Stomach (tissue), 4 donors: ENCODE data around the gene NSD1.

ENCODE experiments used
- POLR2A ChIP-seq, 4 donors: fragments of 450-650 bp; IDR thresholded peaks; one replicate each; pipeline ENCODE4 v1.6.1; 2016; ENCODE audit warnings: antibody characterized with exemption in 4 of 4, control low read depth in 2 of 4, mild to moderate bottlenecking in 1 of 4, moderate library complexity in 1 of 4
- POLR2AphosphoS5 ChIP-seq, 3 donors: sonication (generic); formaldehyde crosslinking; IDR thresholded peaks; one replicate each; pipeline ENCODE4 v1.6.1; 2016; ENCODE audit warnings: antibody characterized with exemption in 3 of 3
- TF ChIP-seq, protein P1 (sequence below), 7 experiments: fragments of 450-650 bp in 4 of 7; fragments of 200-600 bp in 3 of 7; sonication (generic) in 3 of 7; IDR thresholded peaks; one replicate each; pipeline ENCODE4 v1.5.1; 2016 to 2019; ENCODE audit warnings: antibody characterized with exemption in 7 of 7, control low read depth in 2 of 7, mild to moderate bottlenecking in 1 of 7

- TF ChIP-seq, protein P1, sequence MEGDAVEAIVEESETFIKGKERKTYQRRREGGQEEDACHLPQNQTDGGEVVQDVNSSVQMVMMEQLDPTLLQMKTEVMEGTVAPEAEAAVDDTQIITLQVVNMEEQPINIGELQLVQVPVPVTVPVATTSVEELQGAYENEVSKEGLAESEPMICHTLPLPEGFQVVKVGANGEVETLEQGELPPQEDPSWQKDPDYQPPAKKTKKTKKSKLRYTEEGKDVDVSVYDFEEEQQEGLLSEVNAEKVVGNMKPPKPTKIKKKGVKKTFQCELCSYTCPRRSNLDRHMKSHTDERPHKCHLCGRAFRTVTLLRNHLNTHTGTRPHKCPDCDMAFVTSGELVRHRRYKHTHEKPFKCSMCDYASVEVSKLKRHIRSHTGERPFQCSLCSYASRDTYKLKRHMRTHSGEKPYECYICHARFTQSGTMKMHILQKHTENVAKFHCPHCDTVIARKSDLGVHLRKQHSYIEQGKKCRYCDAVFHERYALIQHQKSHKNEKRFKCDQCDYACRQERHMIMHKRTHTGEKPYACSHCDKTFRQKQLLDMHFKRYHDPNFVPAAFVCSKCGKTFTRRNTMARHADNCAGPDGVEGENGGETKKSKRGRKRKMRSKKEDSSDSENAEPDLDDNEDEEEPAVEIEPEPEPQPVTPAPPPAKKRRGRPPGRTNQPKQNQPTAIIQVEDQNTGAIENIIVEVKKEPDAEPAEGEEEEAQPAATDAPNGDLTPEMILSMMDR (IDR thresholded peaks at IDR 0.05), result no peak
- no peak for TF ChIP-seq POLR2A (IDR thresholded peaks at IDR 0.05)
- no peak for TF ChIP-seq POLR2AphosphoS5 (IDR thresholded peaks at IDR 0.05)
Observed at GRCh38 chr5:177122566-177122965, 11.0 kb upstream of the NSD1 start.
